Measurements from ENCODE around the gene MYL12B. TPM values are rescaled to one million over a fixed set of nuclear protein-coding genes. Genes with fewer than 3 reads are reported as not detected.

Gene MYL12B
- total RNA-seq, 1 experiment from 2014 or later = 166 TPM

GRCh38 chr18:3246635-3247239 lies 15.2 kb upstream of the MYL12B start:
- Histone ChIP-seq H2AFZ (ENCODE audit: low read length) (no peak overlapping the region), H3K27me3 (ENCODE audit: insufficient read depth, low read length) (no peaks in the 10 kb centered on the region), H3K9ac (ENCODE audit: extremely low read depth, insufficient read length, low read length) (peak overlapping the region; percentile 64), H3K79me2 (ENCODE audit: insufficient read depth, low read length) (peaks cover 20% of the 10 kb centered on the region; the same call in 1 of the 2 replicates), H4K20me1 (ENCODE audit: control insufficient read depth, insufficient read depth, insufficient read length) (no peaks in the 10 kb centered on the region), H3K23ac (ENCODE audit: insufficient read length, low read depth, low read length) (no peak overlapping the region), H3K23me2 (ENCODE audit: insufficient read length, low read depth, low read length, poor library complexity, severe bottlenecking) (peaks cover 10% of the 10 kb centered on the region), H2BK120ac (ENCODE audit: low read depth, low read length, poor library complexity, severe bottlenecking) (no peak overlapping the region), H3K9me3 (ENCODE audit: control insufficient read depth, low read depth, low read length) (no peaks in the 10 kb centered on the region), H2BK12ac (ENCODE audit: insufficient read length, low read depth, low read length) (no peak overlapping the region), H2AK5ac (ENCODE audit: insufficient read length, low read length) (no peak overlapping the region), H3K4ac (ENCODE audit: low read depth, low read length) (no peak overlapping the region; the same call in 1 of the 2 replicates), H3K79me1 (ENCODE audit: insufficient read depth, low read depth, low read length, poor library complexity, severe bottlenecking) (no peaks in the 10 kb centered on the region), H3K4me1 (ENCODE audit: insufficient read depth, low read length) (no peaks in the 10 kb centered on the region), H3K4me2 (ENCODE audit: insufficient read depth, insufficient read length, low read length) (peak overlapping the region; percentile 60), H4K91ac (ENCODE audit: insufficient read length, low read depth, low read length) (no peak overlapping the region), H3T11ph (ENCODE audit: low read length) (no peak overlapping the region), H2BK15ac (ENCODE audit: low read depth, low read length) (no peak overlapping the region), H2BK5ac (ENCODE audit: insufficient read length, low read length) (no peak overlapping the region), H4K8ac (replicated peaks; ENCODE audit: insufficient read length, low read depth, low read length) (no peak overlapping the region), H3K56ac (ENCODE audit: insufficient read length, low read depth, low read length) (no peak overlapping the region), H3K27ac (ENCODE audit: insufficient read length, low read depth, low read length) (no peak overlapping the region), H4K5ac (ENCODE audit: insufficient read length, low read depth, low read length) (no peak overlapping the region), H3K14ac (ENCODE audit: insufficient read depth, low read length) (peak overlapping the region; percentile 87; the same call in 1 of the 2 replicates), H3K18ac (ENCODE audit: insufficient read length, low read depth, low read length) (peak overlapping the region; percentile 66), H2BK20ac (ENCODE audit: low read depth, low read length, poor library complexity, severe bottlenecking) (no peak overlapping the region)
- Mint-ChIP-seq H3K36me3 (ENCODE audit: insufficient read depth in 1 of 3, low read depth in 3 of 3) (peaks cover 13 to 22% (median 20%) of the 10 kb centered on the region in 3 experiments; a peak in 6 of 7 replicates), H3K9me3 (peaks cover 11% of the 10 kb centered on the region in 2 experiments), H3K4me1 (peaks cover 26% of the 10 kb centered on the region in 2 experiments), H3K4me3 (peak overlapping the region; percentile 84 to 91), H3K27me3 (ENCODE audit: low read depth) (no peaks in the 10 kb centered on the region), H3K27ac (peak overlapping the region; percentile 99 to 100 (median 100); a peak in 5 of 7 replicates)
- DNase-seq = no peak
- TF ChIP-seq, protein P1, sequence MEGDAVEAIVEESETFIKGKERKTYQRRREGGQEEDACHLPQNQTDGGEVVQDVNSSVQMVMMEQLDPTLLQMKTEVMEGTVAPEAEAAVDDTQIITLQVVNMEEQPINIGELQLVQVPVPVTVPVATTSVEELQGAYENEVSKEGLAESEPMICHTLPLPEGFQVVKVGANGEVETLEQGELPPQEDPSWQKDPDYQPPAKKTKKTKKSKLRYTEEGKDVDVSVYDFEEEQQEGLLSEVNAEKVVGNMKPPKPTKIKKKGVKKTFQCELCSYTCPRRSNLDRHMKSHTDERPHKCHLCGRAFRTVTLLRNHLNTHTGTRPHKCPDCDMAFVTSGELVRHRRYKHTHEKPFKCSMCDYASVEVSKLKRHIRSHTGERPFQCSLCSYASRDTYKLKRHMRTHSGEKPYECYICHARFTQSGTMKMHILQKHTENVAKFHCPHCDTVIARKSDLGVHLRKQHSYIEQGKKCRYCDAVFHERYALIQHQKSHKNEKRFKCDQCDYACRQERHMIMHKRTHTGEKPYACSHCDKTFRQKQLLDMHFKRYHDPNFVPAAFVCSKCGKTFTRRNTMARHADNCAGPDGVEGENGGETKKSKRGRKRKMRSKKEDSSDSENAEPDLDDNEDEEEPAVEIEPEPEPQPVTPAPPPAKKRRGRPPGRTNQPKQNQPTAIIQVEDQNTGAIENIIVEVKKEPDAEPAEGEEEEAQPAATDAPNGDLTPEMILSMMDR (conservative IDR thresholded peaks at IDR 0.05) = no peak
- WGBS (ENCODE audit: extremely low coverage, insufficient read length, low lambda C conversion rate) = no CpG with 5 or more reads among the region's 23 CpGs

Measured in H9 (cell line).